Aorta (tissue), 5 donors: ENCODE data around the gene HELQ. TPM values are rescaled to one million over a fixed set of nuclear protein-coding genes. Genes with fewer than 3 reads are reported as not detected.

ENCODE experiments used
- ATAC-seq: fragments of 200-7000 bp; cut with Tn5 transposase; one replicate; pipeline ENCODE4 v1.9.1; 2022; ENCODE audit warnings: moderate library complexity; ENCODE audit not compliant: low FRiP score
- DNase-seq, 2 donors: peaks; one replicate each; pipeline ENCODE4 v3.0.0-alpha.2; 2020
- H3K27ac ChIP-seq, 2 donors: one replicate each; pipeline ENCODE4 v1.5.1; 2013; ENCODE audit warnings: low read length in 2 of 2, mild to moderate bottlenecking in 2 of 2, moderate library complexity in 2 of 2, control low read depth in 1 of 2, inconsistent platforms in 1 of 2, low read depth in 1 of 2
- H3K27me3 ChIP-seq, 2 donors: one replicate each; pipeline ENCODE4 v1.6.1; 2013; ENCODE audit warnings: control low read depth in 1 of 2, low read length in 1 of 2, mild to moderate bottlenecking in 1 of 2, moderate library complexity in 1 of 2; ENCODE audit not compliant: insufficient read depth in 2 of 2, control insufficient read depth in 1 of 2
- H3K36me3 ChIP-seq, 2 donors: one replicate each; pipeline ENCODE4 v1.6.1; 2013; ENCODE audit warnings: control low read depth in 1 of 2, low read length in 1 of 2, mild to moderate bottlenecking in 1 of 2; ENCODE audit not compliant: insufficient read depth in 2 of 2, control insufficient read depth in 1 of 2
- H3K4me1 ChIP-seq, 2 donors: one replicate each; pipeline ENCODE4 v1.6.1; 2013; ENCODE audit warnings: low read length in 2 of 2, control low read depth in 1 of 2, mild to moderate bottlenecking in 1 of 2, moderate library complexity in 1 of 2; ENCODE audit not compliant: insufficient read depth in 2 of 2, control insufficient read depth in 1 of 2
- H3K4me3 ChIP-seq, 2 donors: one replicate each; pipeline ENCODE4 v1.5.1; 2013; ENCODE audit warnings: low read length in 2 of 2, control low read depth in 1 of 2, mild to moderate bottlenecking in 1 of 2
- H3K9me3 ChIP-seq: one replicate; pipeline ENCODE4 v1.6.1; 2013; ENCODE audit warnings: mild to moderate bottlenecking, low read length; ENCODE audit not compliant: control insufficient read depth
- WGBS, 2 donors: extraction: QIAGEN DNeasy Blood & Tissue Kit; methylation state at CpG; one replicate each; pipeline ENCODE4 v1.1.7; 2013; 5-methylcytosine and 5-hydroxymethylcytosine counted together
- intact Hi-C, 2 donors: fragments of 100-400 bp; cut with DNase I; formaldehyde crosslinking; loops; one replicate each; pipeline versions ENCODE4 v1.14.2 to v1.15.0; 2022
- polyA plus RNA-seq, 2 donors: library from polyadenylated mRNA; stranded (reverse); fragments of 200-250 nt; gene quantifications; one replicate each; pipeline ENCODE4 v1.2.3, GENCODE V29; 2013
- total RNA-seq, 2 donors: library from RNA; stranded (reverse); fragmentation: NEBNext Ultra II Directional; extraction: Animal tissue kit (Norgen Biotek cat#: 25700); gene quantifications; one replicate each; pipeline ENCODE4 v1.2.1, GENCODE V29; 2021
- donor health status: healthy with polysubstance abuse.
- donor health status: Bipolar disorder and iron deficiency.
- donor health status: DM: no; HTN: no; CAD: no.
- donor health status: DM: no; HTN: no; CAD: no.
- donor health status: DM: yes; HTN: yes; CAD: no.

The HELQ gene
- total and polyA plus RNA-seq, 4 donors, result 6.1 to 17.0 (median 9.5) TPM

DNA sequence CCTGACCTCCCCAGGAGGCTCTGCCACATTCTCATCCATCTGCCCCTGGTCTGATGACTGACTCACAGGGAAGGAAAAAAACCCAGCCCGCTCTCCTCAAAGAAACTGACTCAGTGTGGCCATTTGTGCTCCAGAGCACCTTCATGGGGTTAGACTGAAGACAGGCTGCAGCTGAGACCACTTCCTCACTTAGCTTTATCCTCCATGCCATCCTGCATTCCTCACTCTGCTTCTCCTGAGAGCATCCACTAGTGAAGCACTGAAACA is 85.0 kb downstream of the HELQ start:
- WGBS, 2 donors, result 80 to 95% methylated on average over 1 of the region's 1 CpG
- ATAC-seq (no peak), DNase-seq (no peak)
- H3K27me3 ChIP-seq, result no peaks in the 10 kb centered on the region
- H3K4me3 ChIP-seq, result no peak overlapping the region
- H3K27ac ChIP-seq, result no peak overlapping the region
- H3K4me1 ChIP-seq, result no peaks in the 10 kb centered on the region
- intact Hi-C loops, result no loop called here
- no peaks in the 10 kb centered on the region for H3K36me3 ChIP-seq
- H3K9me3 ChIP-seq, result no peaks in the 10 kb centered on the region

DNA sequence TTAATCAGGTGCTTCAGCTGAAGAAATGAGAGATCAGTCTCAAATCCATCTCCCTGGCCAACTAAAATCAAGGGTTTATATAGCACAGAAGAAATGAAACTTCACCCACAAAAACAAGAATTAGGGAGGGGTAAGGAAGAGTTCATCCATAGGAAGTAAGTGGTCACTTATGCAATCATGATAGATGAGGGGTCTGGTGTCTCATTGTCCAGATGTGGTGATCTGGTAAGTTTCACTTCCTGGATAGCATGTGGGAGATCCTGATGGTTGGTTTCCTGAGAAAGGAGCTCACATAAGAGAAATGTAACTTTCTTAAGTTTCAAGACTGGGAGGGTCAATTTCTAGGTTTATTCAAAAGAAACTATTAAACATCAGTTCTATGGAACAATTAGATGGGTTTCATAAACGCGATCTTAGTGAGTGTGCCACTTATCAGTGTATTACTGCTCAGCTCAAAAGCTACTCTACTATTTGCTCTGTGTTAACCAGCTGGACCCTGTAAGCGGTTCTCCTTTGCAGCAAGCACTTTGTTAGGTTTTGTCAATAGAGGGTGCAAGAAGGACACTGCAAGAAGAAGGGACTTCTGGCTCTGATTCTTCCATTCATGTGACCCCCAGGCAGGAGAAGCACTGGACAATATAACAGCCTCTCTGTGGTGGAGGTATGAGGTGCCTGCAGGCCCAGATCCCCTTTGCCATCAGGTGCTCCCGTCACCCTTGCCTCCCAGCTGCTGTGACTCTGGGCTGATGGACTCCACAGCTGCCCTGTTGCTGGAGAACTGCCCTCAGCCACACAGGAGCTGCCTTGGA is 85.6 kb downstream of the HELQ start:
- Histone ChIP-seq H3K27ac (no peak overlapping the region), H3K4me1 (no peaks in the 10 kb centered on the region), H3K9me3 (no peaks in the 10 kb centered on the region), H3K4me3 (no peak overlapping the region), H3K27me3 (no peaks in the 10 kb centered on the region), H3K36me3 (no peaks in the 10 kb centered on the region)
- intact Hi-C loops, result no loop called here
- 70 to 81% methylated on average over 4 of the region's 4 CpGs for WGBS, 2 donors
- DNase-seq (no peak), ATAC-seq (no peak)

- H3K4me1 ChIP-seq, result no peaks in the 10 kb centered on the region
- no peaks in the 10 kb centered on the region for H3K36me3 ChIP-seq
- no peak for ATAC-seq
- WGBS, 2 donors, result 58 to 60% methylated on average over 3 of the region's 3 CpGs
- H3K27ac ChIP-seq, result no peak overlapping the region
- no peak overlapping the region for H3K4me3 ChIP-seq
- DNase-seq, result no peak
- intact Hi-C loops, result no loop called here
- H3K27me3 ChIP-seq, result no peaks in the 10 kb centered on the region
- H3K9me3 ChIP-seq, result no peaks in the 10 kb centered on the region
Measured at GRCh38 chr4:83364312-83364711, 91.3 kb downstream of the HELQ start.

GRCh38 chr4:83362492-83363329 is 92.9 kb downstream of the HELQ start:
- Histone ChIP-seq H3K27ac (no peak overlapping the region), H3K4me3 (no peak overlapping the region), H3K4me1 (peaks cover 0 to 2% of the 10 kb centered on the region in 2 donors), H3K36me3 (no peaks in the 10 kb centered on the region), H3K27me3 (no peaks in the 10 kb centered on the region), H3K9me3 (no peaks in the 10 kb centered on the region)
- ATAC-seq (no peak), DNase-seq (no peak)
- intact Hi-C loops, result no loop called here
- WGBS, 2 donors, result 79 to 80% methylated on average over 9 of the region's 9 CpGs

- ATAC-seq (no peak), DNase-seq (no peak)
- Histone ChIP-seq H3K4me3 (no peak overlapping the region), H3K4me1 (peaks cover 0 to 2% of the 10 kb centered on the region in 2 donors), H3K27me3 (no peaks in the 10 kb centered on the region), H3K27ac (no peak overlapping the region), H3K36me3 (no peaks in the 10 kb centered on the region), H3K9me3 (no peaks in the 10 kb centered on the region)
- WGBS, 2 donors, result 92% methylated on average over 7 of the region's 7 CpGs
- intact Hi-C loops, result no loop called here
Measured at GRCh38 chr4:83361416-83362103, 94.1 kb downstream of the HELQ start.

DNA sequence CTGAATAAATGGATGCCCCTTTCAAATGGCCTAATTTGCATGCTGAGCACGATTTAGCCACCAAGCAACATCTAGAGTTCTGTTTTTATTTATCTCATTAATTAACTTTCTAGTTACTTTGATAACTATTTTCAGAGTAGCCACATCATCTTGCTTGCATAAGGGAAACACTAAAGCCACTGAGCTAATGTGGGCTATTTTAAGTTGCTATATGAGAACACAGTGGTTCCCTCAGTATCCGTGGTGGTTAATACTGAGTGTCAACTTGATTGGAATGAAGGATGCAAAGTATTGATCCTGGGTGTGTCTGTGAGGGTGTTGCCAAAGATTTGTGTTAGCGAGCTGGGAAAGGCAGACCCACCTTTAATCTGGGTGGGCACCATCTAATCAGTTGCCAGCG is 95.6 kb downstream of the HELQ start:
- Histone ChIP-seq H3K4me3 (no peak overlapping the region), H3K36me3 (no peaks in the 10 kb centered on the region), H3K27me3 (no peaks in the 10 kb centered on the region), H3K9me3 (no peaks in the 10 kb centered on the region), H3K27ac (no peak overlapping the region), H3K4me1 (peaks cover 0 to 2% of the 10 kb centered on the region in 2 donors)
- 88 to 89% methylated on average over 4 of the region's 4 CpGs for WGBS, 2 donors
- DNase-seq (no peak), ATAC-seq (no peak)
- intact Hi-C loops, result no loop called here

DNA sequence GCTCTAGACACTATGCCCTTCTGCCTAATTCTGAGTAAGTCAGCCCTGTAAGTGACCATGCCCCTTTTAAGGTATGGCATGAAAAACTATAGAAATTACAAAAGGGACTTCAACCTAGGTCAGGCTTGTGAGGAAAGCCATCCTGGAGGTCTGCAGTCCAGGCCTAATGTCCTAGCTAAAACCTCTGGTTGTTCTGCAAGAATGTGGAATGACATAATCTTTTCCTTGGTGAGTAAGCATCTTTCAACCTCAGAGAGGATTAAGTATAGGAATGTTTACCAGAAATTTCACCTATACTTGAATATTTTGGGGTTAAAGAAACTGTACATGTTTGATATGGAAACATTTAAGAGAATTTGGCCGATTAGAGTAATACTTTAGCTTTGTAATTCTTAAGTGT is 97.2 kb downstream of the HELQ start:
- ATAC-seq (no peak), DNase-seq (no peak)
- Histone ChIP-seq H3K4me1 (peaks cover 0 to 2% of the 10 kb centered on the region in 2 donors), H3K4me3 (no peak overlapping the region), H3K9me3 (no peaks in the 10 kb centered on the region), H3K36me3 (no peaks in the 10 kb centered on the region), H3K27me3 (no peaks in the 10 kb centered on the region), H3K27ac (no peak overlapping the region)
- intact Hi-C loops, result no loop called here
- WGBS, 2 donors, result 63 to 68% methylated on average over 1 of the region's 1 CpG
